Neural cell (in vitro differentiated cells): Measurements from ENCODE around the gene UMPS. TPM values are rescaled to one million over a fixed set of nuclear protein-coding genes. Genes with fewer than 3 reads are reported as not detected.
"Not testable (repeated sequence)": the region's sequence is repeated elsewhere in the genome, so short reads cannot be mapped to it uniquely, and the experiment has no call there.

Experiments used
- H2AFZ ChIP-seq: fragments of 200-600, 300-800 bp; sonication (generic), shearing (Covaris generic); 2 replicates; pipeline ENCODE4 v1.6.0; 2014; ENCODE audit warnings: low read depth, mild to moderate bottlenecking, antibody characterized with exemption, low read length, moderate library complexity
- H3F3A ChIP-seq: fragments of 200-600 bp; shearing (Covaris generic); 2 replicates; pipeline ENCODE4 v1.6.1; 2016; ENCODE audit warnings: mild to moderate bottlenecking, moderate library complexity, mixed read lengths, antibody characterized with exemption, low read length; ENCODE audit not compliant: insufficient read depth, poor library complexity, severe bottlenecking
- H3K27ac ChIP-seq: fragments of 200-600, 300-800 bp; sonication (generic), shearing (Covaris generic); 2 replicates; pipeline ENCODE4 v1.5.1; 2014; ENCODE audit warnings: mild to moderate bottlenecking, low read length, moderate library complexity
- H3K27me3 ChIP-seq: fragments of 300-800, 200-600 bp; sonication (generic), shearing (Covaris generic); 2 replicates; pipeline ENCODE4 v1.6.0; 2014; ENCODE audit warnings: mild to moderate bottlenecking, low read depth, low read length, moderate library complexity; ENCODE audit not compliant: insufficient read depth
- H3K36me3 ChIP-seq: fragments of 300-800, 200-600 bp; sonication (generic), shearing (Covaris generic); 2 replicates; pipeline ENCODE4 v1.5.1; 2014; ENCODE audit warnings: mild to moderate bottlenecking, antibody characterized with exemption, low read length, moderate library complexity; ENCODE audit not compliant: insufficient read depth
- H3K4me2 ChIP-seq: fragments of 300-800, 200-600 bp; sonication (generic), shearing (Covaris generic); 2 replicates; pipeline ENCODE4 v1.6.0; 2014; ENCODE audit warnings: mild to moderate bottlenecking, low read length
- H3K4me3 ChIP-seq: fragments of 300-800, 200-600 bp; sonication (generic), shearing (Covaris generic); 2 replicates; pipeline ENCODE4 v1.5.1; 2014; ENCODE audit warnings: mild to moderate bottlenecking, low read length, moderate library complexity
- H3K79me2 ChIP-seq: fragments of 200-600 bp; shearing (Covaris generic); replicated peaks from 2 replicates; pipeline ENCODE4 v1.6.0; 2014; ENCODE audit warnings: mild to moderate bottlenecking, low read length, moderate library complexity; ENCODE audit not compliant: insufficient read depth
- H3K9ac ChIP-seq: fragments of 300-800, 200-600 bp; sonication (generic), shearing (Covaris generic); 2 replicates; pipeline ENCODE4 v1.6.1; 2016; ENCODE audit warnings: mild to moderate bottlenecking, low read length, mixed read lengths
- H3K9me2 ChIP-seq: fragments of 200-600 bp; shearing (Covaris generic); 2 replicates; pipeline ENCODE4 v1.6.1; 2016; ENCODE audit warnings: mild to moderate bottlenecking, low read length, mixed read lengths; ENCODE audit not compliant: insufficient read depth
- H3K9me3 ChIP-seq: fragments of 200-600, 300-800 bp; sonication (generic), shearing (Covaris generic); 2 replicates; pipeline ENCODE4 v1.6.1; 2016; ENCODE audit warnings: mild to moderate bottlenecking, mixed run types, low read length, moderate library complexity, mixed read lengths
- H4K20me1 ChIP-seq: fragments of 200-600 bp; shearing (Covaris generic); 2 replicates; pipeline ENCODE4 v1.6.1; 2016; ENCODE audit warnings: mild to moderate bottlenecking, mixed run types; ENCODE audit not compliant: insufficient read depth
- CTCF ChIP-seq: fragments of 450-650 bp; IDR thresholded peaks from 2 replicates; pipeline ENCODE4 v1.5.1; 2014; ENCODE audit warnings: antibody characterized with exemption, mild to moderate bottlenecking, moderate library complexity; ENCODE audit not compliant: poor library complexity, severe bottlenecking
- EP300 ChIP-seq: fragments of 450-650 bp; conservative IDR thresholded peaks from 2 replicates; pipeline ENCODE4 v1.6.1; 2014; ENCODE audit warnings: antibody characterized with exemption, mild to moderate bottlenecking, moderate library complexity; ENCODE audit not compliant: poor library complexity, severe bottlenecking
- EZH2 ChIP-seq: fragments of 200-600, 300-800 bp; shearing (Covaris generic), sonication (generic); IDR thresholded peaks from 2 replicates; pipeline ENCODE4 v1.6.1; 2014; ENCODE audit warnings: antibody characterized with exemption, low read length, borderline replicate concordance, mild to moderate bottlenecking; ENCODE audit not compliant: insufficient read depth, poor library complexity, severe bottlenecking
- MXI1 ChIP-seq: fragments of 450-650 bp; conservative IDR thresholded peaks from 2 replicates; pipeline ENCODE4 v1.6.1; 2014; ENCODE audit warnings: antibody characterized with exemption, mild to moderate bottlenecking; ENCODE audit not compliant: poor library complexity, severe bottlenecking
- POLR2AphosphoS5 ChIP-seq: IDR thresholded peaks from 2 replicates; pipeline ENCODE4 v1.6.1; 2012
- RAD21 ChIP-seq: fragments of 450-650 bp; conservative IDR thresholded peaks from 2 replicates; pipeline ENCODE4 v1.6.1; 2014; ENCODE audit warnings: antibody characterized with exemption, mild to moderate bottlenecking, moderate library complexity
- REST ChIP-seq: IDR thresholded peaks from 2 replicates; pipeline ENCODE4 v1.6.1; 2012; ENCODE audit warnings: borderline replicate concordance
- SMC3 ChIP-seq: fragments of 450-650 bp; conservative IDR thresholded peaks from 2 replicates; pipeline ENCODE4 v1.6.1; 2014; ENCODE audit warnings: antibody characterized with exemption, mild to moderate bottlenecking, moderate library complexity; ENCODE audit not compliant: poor library complexity
- TAF1 ChIP-seq: IDR thresholded peaks from 2 replicates; pipeline ENCODE4 v1.6.1; 2012; ENCODE audit warnings: low read depth
- polyA plus RNA-seq: library from polyadenylated mRNA; depleted of rRNA; stranded (reverse); fragments of >200 nt; gene quantifications from 2 replicates; pipeline ENCODE4 v1.2.3, GENCODE V29; 2014

The UMPS gene
- polyA plus RNA-seq, 1 donor from 2014 or later = 22.5 TPM

GRCh38 chr3:124781476-124782376 lies 51.5 kb downstream of the UMPS start:
- no peak overlapping the region for H3K4me3 ChIP-seq
- H3K79me2 ChIP-seq = no peaks in the 10 kb centered on the region
- H3K9me3 ChIP-seq = no peaks in the 10 kb centered on the region
- no peaks in the 10 kb centered on the region for H3F3A ChIP-seq
- H2AFZ ChIP-seq = no peak overlapping the region
- no peaks in the 10 kb centered on the region for H3K36me3 ChIP-seq
- no peaks in the 10 kb centered on the region for H3K9me2 ChIP-seq
- no peak overlapping the region for H3K27ac ChIP-seq
- H3K9ac ChIP-seq = no peak overlapping the region
- no peaks in the 10 kb centered on the region for H4K20me1 ChIP-seq
- no peaks in the 10 kb centered on the region for H3K27me3 ChIP-seq
- TF ChIP-seq EP300 (no peak), MXI1 (no peak)
- no peak overlapping the region for H3K4me2 ChIP-seq

DNA sequence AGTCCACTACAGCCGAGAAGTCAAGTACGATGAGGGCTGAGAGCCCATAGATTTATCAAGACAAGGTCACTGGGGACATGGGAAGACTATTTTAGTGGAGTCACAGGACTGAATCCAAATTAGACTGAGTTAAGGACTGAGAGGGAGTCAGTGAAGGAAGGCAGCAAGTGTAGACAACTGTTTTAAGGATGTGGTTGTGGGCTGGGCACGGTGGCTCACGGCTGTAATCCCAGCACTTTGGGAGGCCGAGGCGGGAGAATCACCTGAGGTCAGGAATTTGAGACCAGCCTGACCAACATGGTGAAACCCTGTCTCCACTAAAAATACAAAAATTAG lies 52.1 kb downstream of the UMPS start:
- not testable (repeated sequence) for H2AFZ ChIP-seq, H3K9me2 ChIP-seq, H3K4me2 ChIP-seq, H3K4me3 ChIP-seq, H3F3A ChIP-seq, H4K20me1 ChIP-seq, H3K9me3 ChIP-seq, H3K79me2 ChIP-seq, H3K27ac ChIP-seq, H3K27me3 ChIP-seq, H3K36me3 ChIP-seq, H3K9ac ChIP-seq

GRCh38 chr3:124783696-124784095 lies 53.4 kb downstream of the UMPS start:
- no peak overlapping the region for H3K4me3 ChIP-seq
- no peak for TF ChIP-seq RAD21
- no peak for TF ChIP-seq REST
- TF ChIP-seq EP300 = no peak
- no peak for TF ChIP-seq POLR2AphosphoS5
- no peak for TF ChIP-seq EZH2
- no peak for TF ChIP-seq CTCF
- TF ChIP-seq MXI1 = no peak
- TF ChIP-seq TAF1 = no peak
- no peak for TF ChIP-seq SMC3
- H3K27me3 ChIP-seq = no peaks in the 10 kb centered on the region
- H4K20me1 ChIP-seq = no peaks in the 10 kb centered on the region
- H3F3A ChIP-seq = no peaks in the 10 kb centered on the region
- H3K36me3 ChIP-seq = no peaks in the 10 kb centered on the region
- H3K79me2 ChIP-seq = no peaks in the 10 kb centered on the region
- H2AFZ ChIP-seq = no peak overlapping the region
- H3K9ac ChIP-seq = no peak overlapping the region
- H3K9me2 ChIP-seq = no peaks in the 10 kb centered on the region
- H3K4me2 ChIP-seq = no peak overlapping the region
- H3K9me3 ChIP-seq = no peaks in the 10 kb centered on the region
- H3K27ac ChIP-seq = no peak overlapping the region
